ENCODE measurements around the gene SLCO3A1.

The SLCO3A1 gene

DNA sequence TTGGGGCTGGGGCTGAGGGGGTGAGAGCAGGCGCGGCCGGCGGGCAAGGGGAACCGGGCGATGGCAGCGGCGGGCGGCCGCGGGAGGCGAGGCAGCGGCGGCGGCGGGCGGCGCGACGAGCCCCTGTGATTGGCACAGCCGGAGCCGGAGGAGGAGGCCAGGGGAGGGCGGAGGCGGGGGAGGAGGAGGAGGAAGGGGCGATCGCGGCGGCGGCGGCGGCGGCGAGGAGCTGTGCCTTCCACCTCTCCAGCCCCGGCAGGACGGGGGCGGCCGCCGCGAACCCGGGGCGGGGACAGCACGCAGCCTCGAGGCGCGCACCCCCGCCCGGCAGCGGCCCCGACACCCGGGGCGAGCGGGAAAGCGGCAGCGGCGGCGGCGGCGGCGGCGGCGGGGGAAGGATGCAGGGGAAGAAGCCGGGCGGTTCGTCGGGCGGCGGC lies at the start of gene SLCO3A1:
Gene SLCO3A1 (plus strand): TSS at position 198 of the 437 bp plus-strand sequence.
- peak; percentile 78 for DNase-seq

DNA sequence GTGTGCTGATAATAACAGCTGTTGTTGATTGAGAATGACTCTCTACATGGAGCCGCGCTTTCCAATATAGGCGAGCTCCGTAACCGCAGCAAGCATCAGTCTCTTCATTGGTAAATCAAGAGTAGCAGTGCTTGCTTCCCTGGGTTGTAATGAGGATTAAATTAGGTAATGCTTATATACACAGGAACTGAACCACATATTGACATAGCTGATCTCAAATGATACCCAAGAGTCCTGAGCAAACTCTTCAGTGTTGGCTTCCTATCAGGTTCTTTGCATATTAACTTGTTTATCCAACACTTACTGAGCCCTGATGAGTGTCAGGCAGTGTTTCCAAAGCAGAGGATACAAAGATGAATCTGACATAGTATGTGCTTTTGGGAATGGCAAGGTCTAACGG lies 46.4 kb upstream of the SLCO3A1 start:
- DNase-seq = no peak

DNA sequence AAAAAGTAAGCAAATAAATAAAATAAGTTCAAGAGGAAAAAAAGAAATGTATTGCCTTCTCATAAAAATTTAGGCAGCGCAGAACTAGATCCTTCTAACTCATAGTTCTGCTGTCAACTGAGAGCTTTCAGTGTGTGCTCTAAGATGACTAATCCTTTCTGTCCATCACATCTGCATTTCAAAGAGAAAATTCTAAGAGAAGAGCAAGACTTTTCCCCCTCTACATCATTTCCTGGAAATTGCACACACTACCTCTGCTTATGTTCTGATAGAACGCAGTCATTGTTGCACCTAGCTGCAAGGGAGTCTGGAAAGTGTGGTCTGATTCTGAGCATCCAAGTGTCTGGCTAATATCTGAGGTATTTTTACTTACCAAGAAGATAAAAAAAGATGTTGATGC lies 39.6 kb upstream of the SLCO3A1 start:
- DNase-seq = no peak

DNA sequence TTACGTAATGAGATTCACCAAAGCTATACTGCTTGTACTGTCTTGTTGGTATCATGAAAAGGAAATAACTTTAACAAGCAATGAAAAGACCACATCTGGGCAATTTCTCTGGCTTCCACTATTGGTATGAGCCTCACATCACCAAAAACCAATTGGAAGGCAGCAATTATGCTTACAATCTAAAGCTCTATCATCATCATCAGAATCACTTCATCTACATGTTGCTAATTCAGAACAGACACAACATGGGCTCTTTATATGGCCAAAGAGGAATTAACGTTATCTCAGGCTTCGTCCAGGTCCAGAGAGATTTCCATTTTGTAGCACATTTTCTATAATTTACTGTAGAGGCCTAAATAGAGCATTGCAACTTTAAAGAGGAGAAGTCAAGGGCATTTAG lies 36.6 kb upstream of the SLCO3A1 start:
- no peak for DNase-seq

DNA sequence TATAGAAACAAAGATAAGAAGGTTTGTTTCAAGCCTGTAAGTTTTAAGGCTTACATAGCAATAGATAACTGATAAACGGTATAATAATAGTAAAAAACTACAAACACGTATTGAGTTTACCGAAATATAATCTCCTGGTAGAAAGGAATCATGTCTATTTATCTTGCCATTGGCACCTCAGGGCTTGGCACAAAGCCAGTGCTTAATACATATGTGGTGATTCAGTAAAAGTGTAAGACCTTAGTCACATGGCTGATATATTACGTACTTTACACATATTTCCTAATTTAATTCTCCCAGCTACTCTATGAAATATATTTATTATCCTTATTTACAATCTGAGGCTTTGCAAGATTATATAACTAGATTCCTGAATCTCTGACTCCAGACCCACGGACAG lies 32.0 kb upstream of the SLCO3A1 start:
- DNase-seq = no peak

DNA sequence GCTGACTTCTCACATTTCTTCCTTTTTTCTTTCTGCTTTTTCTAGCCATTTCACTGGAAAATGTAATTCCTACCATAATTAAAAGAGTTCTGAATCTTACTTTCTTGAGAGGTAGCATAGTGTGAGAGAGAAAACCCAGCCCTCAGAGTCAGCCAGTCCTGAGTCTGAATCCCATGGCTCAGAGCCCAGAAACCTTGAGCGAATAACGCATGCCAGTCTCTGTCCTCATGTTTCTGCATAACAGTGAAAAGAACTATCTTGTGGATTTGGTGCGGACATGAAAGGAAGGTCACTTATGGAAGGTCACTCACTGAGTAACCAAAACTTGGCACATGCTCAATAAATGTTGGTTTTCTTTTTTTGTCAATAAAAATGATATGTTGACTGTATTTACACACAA lies 29.3 kb upstream of the SLCO3A1 start:
- DNase-seq = no peak

DNA sequence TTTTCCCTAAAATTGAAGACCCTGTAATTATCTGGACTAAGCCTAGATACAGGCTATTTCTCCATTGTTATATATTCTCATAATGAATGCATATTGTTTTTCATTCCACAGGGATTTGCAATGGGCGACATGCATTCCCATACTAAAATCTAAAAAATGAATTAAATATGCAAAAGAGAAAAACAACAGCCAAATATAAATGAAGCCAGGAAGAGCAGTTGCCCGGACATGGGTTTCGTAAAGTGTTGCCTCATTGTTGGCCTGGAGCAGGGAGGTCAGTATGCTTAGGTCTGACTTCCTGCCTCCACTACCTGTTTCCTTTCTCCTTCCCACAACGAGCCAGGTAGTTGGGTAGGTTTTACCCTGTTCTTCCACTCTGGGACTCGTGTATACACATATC lies 27.1 kb upstream of the SLCO3A1 start:
- no peak for DNase-seq

DNA sequence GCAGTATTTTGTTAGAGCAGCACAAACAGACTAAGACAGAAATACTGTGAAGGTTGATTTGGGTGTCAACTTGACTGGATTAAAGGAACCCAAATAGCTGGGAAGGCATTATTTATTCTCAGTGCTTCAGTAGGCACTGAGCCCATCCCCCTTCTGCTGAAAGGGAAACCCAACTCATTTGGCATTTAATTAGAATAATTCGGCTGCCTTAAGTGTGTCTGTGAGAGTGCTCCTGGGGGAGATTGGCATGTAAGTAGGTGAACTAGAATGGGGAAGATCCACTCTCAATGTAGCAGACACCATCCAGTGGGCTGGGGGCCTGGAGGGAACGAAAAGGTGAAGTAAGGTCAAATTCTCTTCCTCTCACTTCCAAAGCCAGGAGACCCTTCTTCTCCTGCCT lies 20.5 kb upstream of the SLCO3A1 start:
- DNase-seq = no peak

DNA sequence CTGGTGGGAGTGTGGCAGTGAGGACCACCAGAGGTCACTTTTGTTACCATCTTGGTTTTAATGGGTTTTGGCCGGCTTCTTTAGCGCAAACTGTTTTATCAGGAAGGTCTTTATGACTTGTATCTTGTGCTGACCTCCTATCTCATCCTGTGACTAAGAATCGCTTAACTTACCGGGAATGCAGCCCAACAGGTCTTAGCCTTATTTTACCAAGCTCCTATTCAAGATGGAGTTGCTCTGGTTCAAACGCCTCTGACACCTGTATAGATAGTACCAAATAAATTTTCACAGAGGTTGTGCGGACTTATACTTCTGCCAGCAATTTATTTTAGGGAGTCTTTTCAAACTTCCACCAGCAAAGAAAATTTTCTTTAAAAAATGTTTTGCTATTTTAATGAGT lies 13.6 kb upstream of the SLCO3A1 start:
- DNase-seq = no peak

DNA sequence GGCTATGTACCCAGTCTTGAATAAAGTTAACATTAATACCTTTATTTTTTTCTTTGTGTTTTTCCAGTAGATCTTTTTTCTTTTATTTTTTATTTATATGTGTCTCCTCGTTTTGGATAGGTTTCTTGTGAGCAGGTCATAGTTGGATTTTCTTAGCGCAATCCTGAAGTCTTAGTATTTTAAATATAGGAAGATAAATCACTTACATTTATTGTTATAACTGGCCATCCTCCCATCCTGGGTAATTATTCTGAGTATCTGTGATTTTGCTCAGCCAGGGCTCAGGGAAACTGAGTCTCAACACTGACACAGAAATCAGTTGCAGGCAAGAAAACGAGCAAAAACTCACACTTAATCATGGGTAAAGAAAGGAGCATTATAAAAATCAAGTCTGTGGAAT lies 11.6 kb upstream of the SLCO3A1 start:
- DNase-seq = no peak

DNA sequence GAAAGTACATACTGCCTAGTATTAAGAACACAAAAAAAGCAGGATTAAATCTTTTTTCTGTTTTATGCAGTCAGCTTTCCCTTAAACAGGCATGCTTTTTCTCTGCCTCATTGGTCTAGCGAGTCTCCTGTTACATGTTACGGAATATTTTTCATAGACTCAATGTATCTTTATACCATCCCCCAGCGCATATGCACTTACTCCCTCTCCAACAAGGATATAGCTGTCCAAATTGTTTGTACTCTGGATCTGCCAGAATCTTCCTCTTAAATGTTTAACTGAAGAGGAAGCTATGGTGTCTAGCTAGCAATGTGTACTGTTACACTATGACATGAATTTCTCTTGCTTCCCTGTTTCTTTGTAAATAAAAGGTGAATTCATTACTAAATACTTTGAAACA lies 9.2 kb upstream of the SLCO3A1 start:
- no peak for DNase-seq

DNA sequence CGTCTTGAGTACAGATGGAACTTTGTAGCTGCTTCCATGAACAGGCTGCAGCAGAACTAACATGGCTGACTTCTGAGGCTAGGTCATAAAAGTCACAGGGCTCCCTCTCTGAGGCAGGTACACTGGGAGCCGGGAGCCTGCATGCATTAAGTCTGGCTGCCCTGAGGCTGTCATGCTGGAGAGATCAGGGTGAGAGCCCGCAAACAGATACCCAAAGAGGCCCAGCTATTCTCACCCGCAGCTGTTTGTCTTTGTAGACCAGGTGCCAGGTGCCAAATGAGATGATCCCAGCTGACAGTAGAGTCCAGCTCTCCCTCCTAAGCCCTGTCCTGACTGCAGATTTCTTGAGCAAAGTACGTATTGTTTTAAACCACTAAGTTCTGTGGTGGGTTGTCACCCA lies 8.6 kb upstream of the SLCO3A1 start:
- DNase-seq = no peak

DNA sequence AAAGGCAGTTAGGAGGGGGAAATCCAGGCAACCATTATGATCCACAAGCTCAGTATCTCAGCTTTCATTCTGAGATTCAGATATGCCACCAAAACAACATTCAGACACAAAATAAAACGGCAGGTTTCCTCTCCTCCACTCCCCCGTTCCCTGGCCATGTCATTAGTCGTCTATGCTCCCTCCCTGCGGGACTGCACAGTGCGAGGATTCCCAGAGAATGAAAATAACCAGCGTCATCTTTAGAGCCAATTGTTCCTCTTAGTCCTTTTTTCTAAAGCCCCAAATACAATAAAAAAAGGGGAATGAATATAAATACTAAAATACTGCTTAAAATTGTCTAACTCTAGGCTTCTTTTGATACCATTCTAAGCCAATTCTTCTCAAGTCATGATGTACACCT lies 7.8 kb upstream of the SLCO3A1 start:
- DNase-seq = no peak

DNA sequence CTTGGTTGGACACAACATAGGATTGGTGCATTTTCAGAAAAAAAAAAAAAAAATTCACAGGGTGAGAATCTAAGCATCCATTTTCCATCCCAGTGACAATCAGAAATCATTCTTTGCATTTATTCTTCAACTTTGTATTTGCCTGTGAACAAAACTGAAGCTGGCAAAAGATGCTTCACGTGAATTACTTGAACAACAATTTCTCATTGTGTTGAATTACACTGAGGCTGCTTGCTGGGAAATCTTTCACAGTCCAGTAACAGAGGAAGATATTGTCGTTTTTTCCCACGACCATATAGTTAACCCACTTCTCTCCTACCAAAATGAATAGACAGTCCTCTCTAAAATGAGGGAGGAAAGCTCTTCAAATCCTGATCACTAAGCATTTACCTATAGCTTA lies 4.3 kb upstream of the SLCO3A1 start:
- no peak for DNase-seq

DNA sequence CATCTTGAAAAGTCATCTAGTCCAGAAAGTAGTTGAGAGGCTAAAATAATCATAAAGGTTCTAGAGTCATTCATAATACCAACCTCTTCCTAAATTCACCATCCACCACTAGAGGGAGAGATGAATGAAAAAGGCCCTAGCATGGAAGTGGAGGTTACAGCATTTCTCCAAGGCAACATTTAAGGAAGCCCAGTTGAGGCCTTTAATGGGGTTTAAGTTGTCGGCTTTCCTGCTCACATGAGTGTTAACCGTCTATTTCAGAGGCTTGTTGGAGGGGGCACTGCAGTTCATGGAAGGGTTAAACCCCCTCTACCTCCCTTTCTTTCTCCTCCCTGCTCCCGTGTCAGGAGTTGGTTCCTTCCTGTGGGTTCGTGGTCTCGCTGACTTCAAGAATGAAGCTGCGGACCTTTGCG lies 3.8 kb upstream of the SLCO3A1 start:
- no peak for DNase-seq

DNA sequence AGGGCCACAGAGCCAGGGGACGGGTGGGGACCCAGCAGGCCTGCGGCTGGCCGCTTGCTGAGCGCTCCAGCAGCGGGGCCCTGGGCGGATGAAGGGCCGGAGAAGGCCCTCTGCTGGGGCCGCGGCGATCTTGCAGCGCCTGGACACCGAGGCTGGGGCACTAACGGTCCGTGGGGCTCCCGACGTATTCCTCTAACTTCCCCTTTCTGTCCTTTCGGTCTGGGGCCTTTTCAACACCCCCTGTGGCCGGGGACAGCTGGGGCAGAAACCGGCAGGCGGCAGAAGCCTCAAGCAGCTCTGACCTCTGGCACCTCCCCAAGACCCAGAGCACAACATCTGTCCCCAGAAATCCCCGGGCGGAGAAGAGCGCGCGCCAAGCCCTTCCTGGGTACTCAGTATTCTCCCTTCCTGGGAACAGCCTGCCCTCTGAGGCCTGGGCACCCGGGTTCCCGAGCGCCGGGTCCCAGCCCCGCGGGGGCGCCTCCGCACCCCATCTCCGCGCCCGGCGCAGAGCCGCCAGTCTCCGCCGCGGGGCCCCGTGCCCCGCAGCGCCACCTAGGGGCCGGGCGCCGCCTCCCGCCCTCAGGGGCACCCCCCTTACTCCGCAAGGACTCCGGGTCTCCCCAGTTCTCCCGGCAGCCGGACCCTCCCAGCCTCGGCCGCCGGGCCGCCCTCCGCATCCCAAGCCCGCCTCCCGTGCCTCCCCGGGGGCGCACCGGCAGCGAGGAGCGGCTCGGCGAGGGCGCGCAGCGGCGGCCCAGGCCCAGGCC lies 582 bp upstream of the SLCO3A1 start:
- peak; percentile 75 for DNase-seq

DNA sequence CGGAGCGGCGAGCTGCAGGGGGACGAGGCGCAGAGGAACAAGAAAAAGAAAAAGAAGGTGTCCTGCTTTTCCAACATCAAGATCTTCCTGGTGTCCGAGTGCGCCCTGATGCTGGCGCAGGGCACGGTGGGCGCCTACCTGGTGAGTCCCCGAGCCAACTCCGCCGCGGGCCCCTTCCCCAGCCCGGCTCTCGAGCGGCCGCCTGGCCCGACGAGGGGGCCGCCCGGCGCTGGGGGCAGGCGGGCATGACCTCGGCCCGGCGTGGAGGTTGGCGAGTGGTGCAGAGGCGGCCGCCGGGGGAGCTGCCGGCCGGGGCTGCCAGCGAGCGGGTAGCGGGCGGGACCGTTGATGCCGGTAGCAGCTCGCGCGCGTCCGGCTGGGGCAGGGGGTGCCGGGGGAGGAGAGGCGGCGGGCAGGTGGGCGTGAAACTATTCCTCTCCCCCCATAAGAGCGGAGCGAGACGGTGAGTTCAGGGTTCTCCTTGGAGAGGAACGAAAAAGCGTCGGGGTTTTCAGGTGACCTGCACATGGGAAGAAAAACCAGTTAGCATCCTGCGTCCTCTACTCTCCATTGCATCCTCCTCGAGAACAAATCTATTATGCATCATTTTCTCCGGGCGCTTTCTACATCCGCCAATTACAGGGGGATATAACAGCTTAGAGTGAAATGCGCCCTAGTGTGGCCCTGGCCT lies 585 bp downstream of the SLCO3A1 start:
- peak; percentile 57 for DNase-seq

DNA sequence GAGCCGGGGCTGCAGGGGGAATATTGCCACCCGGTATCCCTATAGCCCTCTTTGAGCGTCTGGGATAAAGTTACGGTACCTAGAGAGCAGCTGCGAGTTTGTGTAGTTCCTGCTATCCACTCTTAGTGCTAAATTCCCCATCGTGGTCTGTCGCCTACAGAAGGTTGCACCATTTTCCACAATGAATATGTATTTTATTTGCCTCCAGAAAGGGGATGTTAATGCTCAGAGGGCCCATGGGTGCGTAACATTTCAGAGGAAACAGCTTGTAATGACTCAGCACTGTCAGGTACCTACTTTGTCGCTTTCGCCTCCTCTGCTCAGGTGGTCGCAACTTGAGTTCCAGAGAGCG lies 1.1 kb downstream of the SLCO3A1 start:
- DNase-seq = peak; percentile 41

DNA sequence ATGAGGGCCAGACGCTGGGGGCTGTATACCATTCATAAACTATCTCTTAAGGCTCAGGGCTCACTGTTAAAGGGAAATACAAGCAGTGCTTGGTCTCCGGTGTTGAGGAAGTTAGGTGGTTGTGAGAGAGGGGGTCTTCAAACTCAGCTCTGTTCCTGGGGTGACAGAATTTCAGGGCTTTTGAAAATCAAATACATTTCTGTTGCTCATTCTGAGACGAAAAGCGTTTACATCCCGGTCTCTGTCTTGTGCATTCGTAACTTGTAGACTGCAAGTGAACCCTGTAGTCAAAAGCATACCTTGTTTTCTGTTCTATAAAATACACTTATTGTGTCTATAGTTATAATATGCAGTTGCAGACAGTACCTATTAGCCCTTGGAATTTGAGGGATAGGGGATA lies 1.7 kb downstream of the SLCO3A1 start:
- DNase-seq = no peak

DNA sequence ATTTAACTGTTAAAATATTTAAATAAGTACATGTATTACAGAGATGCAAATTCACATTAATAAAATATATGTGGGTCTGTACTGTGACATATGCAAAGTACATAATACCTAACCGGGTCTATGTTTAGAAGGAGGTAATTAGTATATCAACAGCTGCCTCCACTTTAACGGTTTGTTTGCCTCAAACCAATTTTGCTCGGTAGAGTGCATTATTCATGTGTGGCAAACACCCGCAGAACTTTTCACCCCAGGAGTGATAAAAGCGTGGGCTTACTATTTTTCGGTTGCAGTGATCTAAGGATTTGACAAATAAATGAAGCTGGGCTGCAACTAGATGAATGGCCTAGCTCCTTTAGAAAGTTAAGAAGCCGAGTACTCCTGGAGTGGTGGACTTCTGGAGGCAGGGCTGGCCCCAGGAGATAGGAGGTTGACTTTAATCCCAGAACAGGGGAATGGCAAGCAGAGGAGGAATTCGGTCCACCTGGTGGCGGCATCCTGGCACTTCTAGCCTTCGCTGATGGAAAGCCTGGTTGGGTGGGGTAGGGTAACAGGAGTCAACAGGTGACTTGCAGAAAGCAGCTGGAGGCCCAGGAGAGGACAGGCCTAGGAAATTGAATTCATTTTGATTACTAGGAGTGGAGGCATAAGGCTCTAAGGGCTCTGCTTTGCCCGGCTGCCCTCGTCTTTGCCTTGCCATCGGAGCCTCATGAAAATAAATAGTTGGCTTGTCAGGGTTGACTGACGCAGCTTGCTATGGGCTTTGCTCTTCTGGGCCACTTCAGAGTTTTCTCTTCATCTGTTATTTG lies 2.4 kb downstream of the SLCO3A1 start:
- DNase-seq = no peak

DNA sequence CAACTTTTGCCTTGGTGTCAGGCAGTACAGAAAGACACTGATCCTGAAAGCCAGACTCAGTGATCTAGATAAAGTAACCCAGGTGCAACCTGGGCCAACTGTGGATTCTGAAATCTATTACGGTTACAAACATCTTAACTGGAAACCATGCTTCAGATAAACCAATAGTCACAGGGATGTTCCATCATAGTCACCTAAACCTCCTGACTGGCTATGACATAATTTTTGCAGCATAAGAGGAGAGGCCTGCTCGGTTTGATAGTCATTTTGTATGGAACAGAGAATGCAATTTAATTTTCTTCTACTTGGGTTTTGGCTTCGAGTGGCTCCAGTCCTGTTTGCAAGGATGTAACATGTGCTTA lies 3.7 kb downstream of the SLCO3A1 start:
- no peak for DNase-seq

DNA sequence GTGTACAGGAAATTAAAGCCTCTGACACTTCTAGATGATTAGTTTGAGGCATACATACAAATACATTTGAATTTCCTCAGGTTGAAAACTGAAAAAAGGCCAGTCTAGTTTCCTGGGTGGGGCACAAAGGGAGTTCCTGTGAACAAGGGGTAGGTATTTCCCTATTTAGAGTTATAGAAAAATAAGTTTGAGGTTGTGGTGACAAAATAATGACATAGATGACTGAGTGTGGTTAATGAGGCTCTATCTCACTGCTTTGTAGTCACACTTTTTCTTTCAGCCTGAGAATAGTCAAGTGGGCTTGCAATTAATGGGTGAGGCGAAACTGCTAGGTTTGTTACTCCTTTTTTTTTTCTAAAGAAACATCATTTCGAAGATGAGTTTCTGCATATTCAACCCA lies 4.3 kb downstream of the SLCO3A1 start:
- peak; percentile 52 for DNase-seq

DNA sequence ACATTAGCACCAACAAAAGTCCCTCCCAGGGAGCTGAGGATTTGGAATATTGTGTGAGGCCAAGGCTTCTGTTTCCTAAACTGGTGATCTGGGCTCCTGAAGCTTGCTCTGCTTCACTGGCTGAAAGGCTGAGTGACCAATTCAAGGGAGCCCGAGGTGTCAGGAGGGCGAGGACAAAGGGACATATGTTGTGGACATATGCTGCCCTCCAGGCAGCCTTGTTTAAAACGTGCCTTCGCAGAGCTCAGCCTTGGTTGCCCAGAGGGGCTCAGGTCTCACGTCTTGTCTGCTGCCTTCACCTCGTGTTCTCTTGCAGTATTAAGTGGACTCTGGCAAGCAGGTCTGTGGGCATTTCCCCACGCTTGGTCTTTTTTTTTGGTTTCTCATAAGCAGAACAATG lies 7.0 kb downstream of the SLCO3A1 start:
- no peak for DNase-seq

DNA sequence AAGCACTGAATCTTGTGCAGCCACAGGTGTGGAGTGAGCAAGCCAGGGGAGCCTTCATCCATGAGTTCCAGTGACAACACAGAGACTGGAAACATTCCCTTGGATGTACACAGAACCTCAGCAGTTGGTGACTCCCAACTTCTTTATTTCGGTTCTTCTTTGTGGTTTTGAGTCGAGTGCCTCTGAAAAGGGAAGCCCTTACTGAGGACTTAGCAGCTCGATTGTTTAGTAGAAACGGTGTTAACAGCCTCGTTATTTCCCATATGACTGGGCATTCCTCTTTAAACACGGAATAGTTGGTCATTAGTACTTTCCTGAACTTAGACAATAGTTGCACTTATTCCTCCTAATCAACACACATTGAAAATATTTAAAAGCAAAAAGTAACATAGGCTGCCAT lies 7.7 kb downstream of the SLCO3A1 start:
- DNase-seq = no peak
